AG08395 (cell line): ENCODE results near the gene PARM1.

Experiments used
- DNase-seq: peaks from one replicate; pipeline ENCODE4 v3.0.0; 2012; ENCODE audit warnings: mixed read lengths, low spot score

Gene PARM1

DNA sequence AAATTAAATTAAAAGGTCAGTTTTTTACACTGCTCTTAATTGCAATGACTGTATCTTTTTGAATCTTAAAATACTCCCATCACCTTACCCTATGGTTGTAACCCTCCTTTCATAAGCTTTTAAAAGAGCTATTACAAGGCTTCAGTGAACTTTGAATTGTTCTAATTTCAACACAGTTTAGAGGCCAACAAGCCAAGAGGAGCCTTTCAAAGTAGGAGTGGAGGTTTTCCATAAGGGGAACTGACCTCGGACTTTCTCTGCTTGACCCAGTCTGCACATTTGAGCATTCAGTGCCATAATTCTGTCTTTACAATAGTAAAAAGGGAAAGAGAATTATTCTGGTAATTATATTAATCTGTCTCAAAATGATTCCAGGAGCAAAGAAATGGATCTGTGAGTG, 98.9 kb downstream of the PARM1 start:
- DNase-seq: no peak

DNA sequence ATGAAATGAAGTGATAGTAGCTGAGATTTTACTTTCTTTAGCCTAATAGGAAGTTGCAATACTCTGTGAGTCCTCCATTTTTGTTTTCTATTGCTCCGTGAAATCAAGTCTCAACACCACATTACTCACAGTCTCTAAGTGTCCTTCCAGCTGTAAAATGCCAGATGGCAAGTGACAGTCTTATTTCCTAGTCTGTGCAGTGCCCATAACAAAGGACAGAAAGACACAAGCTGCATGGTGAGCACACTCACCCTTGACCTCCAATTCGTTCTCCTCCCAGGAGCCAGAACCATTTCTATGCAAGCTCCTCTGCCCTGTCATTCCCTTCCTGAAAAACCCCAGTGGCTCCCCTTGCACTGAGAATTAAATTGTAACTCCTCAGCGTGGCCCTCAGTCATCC, 101.6 kb downstream of the PARM1 start:
- no peak for DNase-seq

DNA sequence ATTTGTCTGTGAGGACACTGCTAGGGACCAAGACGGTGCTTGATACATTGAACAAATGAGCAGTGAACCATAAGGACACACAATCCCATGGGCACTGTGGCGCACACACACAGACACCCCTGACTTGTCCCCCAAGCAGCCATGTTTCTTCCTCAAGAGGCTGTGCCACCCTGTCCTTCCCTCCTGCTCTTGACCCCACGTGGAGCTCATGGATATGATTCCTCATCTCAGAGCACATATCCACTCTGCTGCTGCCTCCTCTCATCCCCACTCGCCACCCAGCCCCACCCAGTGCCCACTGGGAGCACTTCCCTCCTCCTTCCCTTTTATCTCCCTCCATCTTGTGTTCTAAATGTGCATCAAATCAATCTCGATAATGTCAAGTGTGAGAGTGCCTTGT, 102.4 kb downstream of the PARM1 start:
- DNase-seq: no peak

DNA sequence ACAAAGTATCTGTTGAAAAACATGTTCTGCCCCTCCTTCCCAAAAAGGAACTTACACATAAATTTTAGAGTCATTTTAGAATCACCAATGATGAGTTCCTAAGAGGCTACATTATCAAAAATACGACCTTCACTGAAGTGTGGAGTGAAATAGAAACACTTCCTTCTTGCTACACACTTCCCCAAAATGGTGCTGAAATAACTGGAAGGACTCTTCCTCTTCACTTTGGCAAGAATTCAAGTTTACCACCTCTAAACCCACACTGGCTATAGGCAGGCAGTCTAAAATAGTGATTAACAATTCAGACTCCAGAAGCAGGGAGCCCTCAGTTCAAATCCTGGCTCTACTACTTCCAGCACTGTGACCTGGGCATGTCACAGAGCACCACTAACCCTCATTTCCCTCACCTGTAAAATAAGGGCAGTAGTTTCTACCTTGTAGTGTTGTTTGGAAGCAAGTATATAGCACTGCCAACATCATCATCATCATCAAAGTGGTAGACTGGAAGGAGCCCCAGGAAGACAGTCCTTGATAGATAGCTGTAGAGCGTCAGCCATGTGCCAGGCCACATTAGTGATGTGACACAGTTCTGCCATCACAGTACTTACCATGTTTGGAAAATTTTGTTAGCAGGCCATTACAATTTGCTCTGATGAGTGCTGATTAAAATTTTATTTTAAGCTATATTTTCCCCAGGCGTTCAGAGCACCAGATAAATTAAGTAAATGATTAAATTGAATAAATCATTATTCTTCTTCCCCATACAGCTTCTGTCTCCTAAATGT, 103.3 kb downstream of the PARM1 start:
- no peak for DNase-seq

DNA sequence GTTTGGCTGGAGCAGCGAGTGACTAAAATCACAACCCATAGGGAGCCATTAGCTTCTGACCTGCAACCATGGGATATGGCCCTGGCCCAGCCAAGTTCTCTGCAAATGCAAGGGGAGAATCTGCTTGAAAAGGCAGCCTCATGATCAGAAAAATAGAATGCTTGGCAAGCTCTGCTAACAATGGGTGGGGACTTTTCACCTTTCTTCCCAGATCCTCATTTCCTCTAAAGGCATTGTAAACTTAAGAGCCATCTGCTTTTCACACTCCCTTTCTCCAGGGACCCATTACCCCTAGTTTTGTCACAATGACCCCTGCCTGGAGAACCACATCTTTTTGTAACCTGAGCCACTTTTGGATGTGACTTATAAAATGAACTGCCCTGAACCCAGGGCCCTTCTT, 104.3 kb downstream of the PARM1 start:
- DNase-seq: no peak

DNA sequence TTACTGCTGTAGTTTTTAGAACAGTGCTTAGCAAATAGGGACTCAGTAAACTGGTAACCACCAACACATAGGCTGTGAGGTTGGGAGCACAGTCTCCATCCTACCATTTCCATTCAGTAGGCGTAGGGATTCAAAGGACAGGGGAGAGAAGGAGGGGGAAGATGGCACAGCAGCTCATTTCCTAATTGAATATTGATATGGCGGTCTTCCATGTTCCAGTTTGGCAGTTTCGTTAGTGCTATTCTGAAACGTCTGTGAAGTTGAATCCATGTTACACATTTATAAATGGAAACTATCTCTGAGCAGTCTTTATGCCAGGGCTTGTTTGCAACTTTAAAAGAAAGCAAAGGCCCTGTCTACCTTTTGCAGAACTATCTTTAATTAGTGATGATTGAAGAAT, 105.5 kb downstream of the PARM1 start:
- no peak for DNase-seq

DNA sequence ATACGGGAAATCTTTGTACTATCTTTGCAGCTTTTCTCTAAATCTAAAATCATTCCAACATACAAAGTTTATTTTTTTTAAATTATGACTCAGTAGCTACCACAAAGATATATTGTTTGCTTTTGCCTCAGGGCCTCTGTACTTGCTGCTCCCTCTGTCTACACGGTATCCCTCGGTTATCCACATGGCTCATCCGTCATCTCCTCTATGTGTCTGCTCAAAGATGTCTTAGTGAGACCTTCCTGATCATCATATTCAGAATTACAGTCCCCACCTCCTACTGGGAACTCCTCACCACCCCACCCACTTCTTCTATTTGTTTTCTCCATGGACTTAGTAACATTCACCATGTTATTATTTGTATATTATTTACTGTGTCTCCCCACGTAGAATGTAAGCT, 107.8 kb downstream of the PARM1 start:
- no peak for DNase-seq

DNA sequence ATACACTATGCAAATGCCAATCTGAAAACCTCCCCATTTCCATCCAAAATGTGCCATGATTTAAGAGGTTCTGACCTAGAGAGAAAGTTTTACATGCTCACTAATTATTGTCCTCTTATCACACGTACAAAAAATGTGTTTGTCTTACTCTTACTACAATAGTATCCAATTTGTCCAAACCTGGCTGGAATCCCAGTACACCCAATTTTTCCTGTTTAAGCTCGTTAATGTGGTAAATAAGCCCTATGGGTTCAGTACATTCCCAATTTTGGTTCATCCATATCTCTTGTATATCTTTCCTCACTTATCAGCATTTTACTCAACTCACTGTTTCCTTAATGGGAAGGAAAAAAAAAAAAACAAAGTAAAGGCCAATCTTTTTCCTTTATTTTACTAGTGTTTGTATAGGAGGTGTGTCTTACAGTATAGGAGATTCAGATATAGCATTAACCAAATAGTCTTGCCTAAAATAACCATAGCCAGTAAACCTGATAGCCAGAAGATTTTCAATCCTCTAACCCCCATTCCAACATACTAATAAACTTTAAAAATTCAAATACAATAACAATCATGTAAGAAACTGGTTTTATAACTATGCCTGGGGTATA, 109.8 kb downstream of the PARM1 start:
- DNase-seq: no peak

DNA sequence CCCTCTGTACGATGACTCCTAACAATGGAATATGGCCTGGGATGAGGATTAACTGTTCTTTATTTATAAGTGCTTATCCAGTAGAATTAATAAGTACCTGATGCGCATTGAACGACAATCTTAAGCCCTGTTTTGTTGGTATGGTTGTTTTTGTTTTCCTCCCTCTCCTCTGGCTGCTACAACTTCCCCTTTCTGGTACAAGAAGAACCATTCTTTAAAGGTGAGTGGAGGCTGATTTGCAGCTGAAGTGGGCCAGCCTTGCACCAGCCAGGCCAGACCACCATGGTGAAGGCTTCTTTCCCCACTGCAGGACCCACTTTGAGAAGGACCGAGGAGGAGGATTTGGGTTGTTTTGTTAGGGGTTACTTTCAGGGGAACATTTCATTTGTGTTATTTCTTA, 113.3 kb downstream of the PARM1 start:
- no peak for DNase-seq

DNA sequence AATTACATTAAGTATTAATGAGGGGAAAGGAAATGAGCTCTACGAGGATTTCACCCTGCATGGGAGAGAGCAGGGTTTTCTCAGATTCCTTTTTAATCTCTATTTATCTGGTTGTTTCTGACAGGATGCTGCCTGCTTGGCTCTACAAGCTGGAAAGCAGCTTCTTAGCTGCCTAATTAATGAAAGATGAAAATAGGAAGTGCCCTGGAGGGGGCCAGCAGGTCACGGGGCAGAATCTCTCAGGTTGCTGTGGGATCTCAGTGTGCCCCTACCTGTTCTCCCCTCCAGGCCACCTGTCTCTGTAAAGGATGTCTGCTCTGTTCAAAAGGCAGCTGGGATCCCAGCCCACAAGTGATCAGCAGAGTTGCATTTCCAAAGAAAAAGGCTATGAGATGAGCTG, 113.7 kb downstream of the PARM1 start:
- no peak for DNase-seq

DNA sequence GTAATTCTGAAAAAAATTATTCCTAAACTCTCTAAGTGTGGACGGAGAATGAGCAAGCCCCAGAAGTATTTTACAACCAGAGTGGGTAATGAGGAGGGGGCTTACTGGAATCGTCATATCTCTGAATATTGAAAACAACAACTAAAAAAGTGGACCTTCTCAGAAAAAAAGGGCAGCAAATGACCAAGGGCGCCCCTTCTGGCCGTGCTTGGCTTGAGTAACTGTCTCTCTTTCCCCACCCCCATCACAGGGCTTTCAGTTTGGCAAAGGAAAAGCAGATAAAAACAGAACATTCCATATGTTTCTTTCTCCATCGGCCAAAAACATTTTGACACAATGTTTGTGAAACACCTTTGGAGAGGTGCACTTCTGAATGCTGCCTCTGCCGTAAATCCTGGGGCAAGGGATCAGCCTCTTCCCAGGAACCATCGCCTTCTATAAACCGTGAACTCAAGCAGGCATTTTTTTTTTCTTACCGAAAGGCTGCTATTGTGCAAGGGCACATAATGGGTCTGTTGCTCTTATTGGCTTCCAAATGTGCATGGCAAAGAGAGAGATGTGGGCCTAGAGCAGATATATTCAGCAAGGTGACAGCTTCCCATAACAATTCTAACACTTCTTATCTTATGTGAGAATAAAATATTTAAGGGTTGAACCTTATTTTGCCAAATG, 115.4 kb downstream of the PARM1 start:
- DNase-seq: no peak

DNA sequence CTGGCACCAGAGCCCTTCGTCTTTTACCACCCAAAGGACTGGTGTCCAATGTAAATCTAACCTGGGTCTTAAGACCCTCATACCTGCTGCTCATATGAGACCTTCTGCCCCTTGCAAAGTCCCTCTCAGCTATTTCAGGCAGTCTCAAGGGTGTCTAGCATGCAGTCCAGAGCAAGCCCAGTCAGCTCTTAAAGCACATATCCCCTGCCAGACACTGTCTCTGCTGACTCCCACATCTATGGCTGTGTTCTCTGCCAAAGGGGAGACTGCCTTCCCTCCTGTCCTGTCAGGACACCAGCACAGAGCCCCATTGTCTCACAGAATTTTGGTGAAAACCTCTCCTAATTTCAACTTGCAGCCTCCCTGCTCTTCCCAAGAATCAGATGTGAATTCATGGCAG, 118.5 kb downstream of the PARM1 start:
- DNase-seq: no peak

DNA sequence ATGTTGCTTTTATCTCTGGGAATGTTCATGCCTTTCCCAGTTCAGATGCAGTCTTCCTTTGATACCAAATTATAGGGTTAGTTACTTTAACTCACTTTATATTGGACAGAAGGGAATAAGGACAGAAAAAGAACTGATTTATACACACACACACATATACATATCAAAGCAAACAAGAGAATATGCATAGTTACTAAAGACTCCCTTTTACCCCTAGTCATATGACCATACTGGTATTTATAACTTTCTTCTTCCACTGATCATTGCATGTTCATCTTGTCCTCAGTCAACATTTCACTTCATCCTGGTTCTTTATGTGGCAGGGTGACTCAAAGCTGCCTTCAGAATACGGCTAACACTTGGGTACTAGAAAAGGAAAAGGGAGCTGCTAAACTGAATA, 120.4 kb downstream of the PARM1 start:
- no peak for DNase-seq

DNA sequence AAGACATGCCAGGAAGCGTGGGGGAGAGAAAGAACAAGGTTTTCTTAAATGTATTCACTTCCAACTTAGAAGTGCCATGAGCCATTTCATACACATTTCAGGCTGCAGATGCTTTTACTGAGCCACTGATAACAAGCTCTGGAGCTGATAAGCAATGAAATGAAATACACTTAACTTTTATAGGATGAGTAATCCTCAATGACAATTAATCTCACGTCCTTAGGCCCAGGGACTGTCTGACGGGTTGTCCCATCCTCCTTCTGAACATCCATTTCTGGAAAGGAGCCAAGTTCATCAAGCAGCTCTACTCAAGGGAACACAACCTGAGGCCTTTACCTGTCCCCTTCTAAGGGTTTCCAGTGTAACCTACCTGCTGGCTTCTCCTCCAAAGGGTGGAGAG, 121.2 kb downstream of the PARM1 start:
- no peak for DNase-seq

DNA sequence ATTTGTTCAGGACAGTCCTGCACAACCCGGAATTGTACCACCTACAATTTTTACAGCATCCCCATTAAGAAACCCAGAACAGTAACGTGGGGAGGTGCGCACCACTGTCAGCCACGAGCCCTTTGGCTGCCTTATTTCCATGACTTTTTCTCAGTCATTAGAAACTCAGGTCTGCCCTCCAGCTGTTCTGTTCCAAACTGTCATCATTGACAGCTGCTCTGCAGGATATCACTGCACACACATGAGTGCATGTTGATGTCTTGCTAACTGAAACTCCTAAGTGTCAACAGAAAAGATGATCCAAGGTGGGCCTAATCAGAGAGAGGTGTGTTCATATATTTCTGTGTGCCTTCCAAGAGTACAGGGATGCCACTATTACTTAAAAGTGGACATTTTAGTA, 123.4 kb downstream of the PARM1 start:
- no peak for DNase-seq

DNA sequence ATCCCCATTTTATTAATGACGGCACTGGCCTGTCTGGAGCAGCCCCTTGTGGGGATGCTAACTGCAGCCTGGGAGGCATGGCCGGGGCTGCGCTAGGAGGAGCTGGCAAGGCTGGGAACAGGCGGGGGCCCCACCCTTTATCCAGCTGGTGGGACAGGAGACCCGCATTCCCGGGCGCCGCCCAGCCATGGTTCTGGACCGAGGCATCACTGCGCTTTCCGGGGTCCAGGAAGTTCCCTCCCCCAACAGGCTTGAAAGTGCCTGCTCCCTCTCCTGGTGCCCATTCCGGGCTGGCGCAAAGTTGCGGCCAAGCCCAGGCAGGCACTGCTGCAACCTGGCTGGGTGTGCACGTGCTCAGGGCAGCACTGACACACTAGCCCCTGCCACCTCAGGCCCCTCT, 124.5 kb downstream of the PARM1 start:
- DNase-seq: no peak

DNA sequence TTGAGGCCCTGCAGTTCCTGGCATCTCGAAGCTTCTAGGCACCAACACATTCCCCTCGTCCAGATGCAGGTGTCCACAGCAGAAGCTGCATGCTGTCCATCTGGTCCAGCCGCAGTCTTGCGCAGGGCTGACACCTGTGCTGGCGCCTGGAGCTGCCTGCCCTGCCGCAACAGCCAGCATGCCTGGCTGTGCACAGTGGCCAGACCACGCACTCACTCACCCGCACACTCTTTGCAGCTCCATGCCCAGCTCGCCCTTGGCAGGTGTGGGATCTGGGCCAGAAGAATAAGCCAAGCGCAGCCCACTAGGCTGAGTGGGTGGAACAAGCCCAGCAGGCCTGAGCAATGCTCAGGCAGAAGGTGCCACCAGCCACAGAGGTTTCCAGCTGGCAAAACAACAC, 125.6 kb downstream of the PARM1 start:
- no peak for DNase-seq

DNA sequence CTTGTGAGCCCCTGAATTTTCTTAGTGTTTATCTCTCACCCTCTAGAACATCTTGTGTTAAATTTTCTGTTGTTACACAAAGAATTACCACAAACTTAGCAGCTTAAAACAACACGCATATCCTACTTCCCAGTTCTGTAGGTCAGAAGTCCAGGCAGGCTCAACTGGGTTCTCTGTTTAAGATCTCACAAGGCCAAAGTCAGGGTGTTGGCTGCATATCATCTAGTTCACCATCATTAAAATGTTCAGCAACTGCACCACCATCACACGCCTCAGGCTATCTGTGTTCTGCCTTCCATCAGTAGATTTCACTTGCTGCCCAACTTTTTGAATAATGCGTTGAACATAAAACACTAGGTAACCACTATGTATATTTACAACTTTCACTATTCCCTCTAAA, 130.5 kb downstream of the PARM1 start:
- DNase-seq: no peak

DNA sequence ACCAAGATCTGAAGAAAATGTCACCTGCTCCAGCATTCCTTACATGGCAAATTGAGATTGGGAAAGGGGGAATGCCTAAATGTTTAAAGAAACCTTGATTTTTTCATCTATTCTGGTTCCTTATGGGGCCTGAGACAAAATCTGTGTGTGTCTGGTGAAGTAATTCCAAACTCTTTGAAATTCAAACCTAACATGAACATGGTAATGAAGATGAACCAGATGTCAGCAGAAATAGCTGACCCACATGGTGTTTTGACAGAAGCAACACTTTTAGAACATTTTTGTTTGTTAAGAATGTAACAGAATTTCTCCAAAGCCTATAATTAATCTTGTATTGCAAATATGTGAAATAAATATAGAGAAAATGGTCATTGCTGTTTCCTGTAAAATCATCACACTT, 133.0 kb downstream of the PARM1 start:
- no peak for DNase-seq

DNA sequence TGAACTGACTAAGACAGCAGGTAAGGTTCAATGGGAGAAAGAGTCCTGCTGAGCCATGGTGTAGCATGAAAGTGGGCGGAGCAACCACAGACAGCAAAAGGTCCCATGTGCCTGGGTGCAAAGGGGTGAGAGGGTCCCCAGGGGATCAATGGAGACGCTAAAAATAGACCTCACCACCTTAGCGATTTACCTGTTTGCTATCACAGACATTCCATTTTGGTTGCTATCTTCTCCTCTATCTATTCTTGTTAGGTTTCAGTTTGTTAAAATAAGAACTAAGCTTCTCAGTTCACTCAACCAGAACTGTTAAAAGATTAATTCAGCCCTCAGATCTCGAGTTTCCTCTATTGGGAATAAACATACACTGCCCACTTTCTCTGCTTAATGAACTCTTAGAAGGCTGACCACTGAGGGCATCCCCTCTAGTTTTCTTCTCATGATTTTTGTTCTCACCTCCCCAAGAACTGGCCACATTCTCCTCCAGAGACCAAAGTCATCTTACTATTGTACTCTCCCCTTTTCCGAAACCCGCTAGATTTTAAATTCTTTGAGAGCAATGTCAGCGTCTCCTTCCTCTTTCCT, 136.7 kb downstream of the PARM1 start:
- DNase-seq: no peak

DNA sequence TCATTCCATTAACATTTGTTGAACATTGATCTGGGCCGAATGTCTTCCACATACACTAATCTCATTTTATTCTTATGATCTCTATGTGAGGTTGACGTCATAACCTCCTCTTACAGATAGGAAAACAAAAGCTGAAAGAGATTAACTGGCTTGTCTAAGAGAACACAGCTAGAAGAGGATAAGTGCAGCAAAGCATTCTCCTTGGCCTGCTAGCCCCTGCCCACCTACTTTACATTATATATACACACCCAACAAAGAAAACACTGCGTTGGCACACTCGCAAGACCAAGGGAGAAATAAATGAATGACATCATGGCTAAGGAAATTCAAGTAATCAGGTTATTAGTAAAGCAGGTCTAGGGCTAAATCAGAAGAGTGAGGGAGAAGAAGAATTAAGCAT, 138.4 kb downstream of the PARM1 start:
- DNase-seq: no peak

DNA sequence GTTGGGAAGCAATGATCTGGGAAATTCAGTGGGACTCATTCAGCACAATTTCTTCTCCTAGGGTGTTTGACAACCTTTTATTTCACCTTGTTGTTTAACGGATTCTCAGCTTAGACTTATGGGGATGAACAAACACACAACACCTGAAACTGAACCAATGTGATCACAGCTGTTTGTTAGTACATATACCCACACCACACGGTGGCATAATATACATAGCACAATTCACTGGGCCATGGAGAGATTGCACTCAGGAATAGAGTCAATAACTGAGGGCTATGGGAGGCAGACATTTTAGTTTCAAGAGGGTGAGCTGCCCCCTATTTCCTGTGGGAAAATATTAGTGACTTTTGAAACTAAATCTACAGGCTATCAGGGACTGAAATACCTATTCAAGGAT, 148.0 kb downstream of the PARM1 start:
- no peak for DNase-seq

DNA sequence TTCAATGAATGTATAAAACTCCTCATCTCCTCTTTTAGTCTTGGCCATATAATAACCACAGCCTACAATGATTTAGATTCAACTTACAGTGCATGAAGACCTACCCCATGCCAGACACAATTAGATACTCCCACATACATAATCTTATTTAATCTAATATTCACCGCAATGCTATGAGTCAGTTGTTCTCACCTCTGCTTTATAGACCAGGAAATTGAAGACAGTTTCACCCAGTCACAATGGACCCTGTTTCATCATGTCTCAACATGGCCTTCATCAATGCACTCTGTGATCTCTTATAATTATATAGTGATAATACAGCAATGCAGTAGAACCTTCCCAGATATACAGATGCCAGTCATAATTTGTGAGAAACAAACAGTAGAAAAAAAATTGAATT, 148.6 kb downstream of the PARM1 start:
- DNase-seq: no peak
